C4-2B (cell line): ENCODE measurements around the gene GPR107.

Source experiments
- CTCF ChIP-seq: fragments of 450-650 bp; conservative IDR thresholded peaks from 2 replicates; pipeline ENCODE4 v1.5.1; 2017; ENCODE audit warnings: mild to moderate bottlenecking
- ZFX ChIP-seq: fragments of 450-650 bp; IDR thresholded peaks from 2 replicates; pipeline ENCODE4 v1.6.1; 2017

GRCh38 chr9:130165579-130165978, 111.9 kb downstream of the GPR107 start:
- no peak for TF ChIP-seq CTCF
- TF ChIP-seq ZFX, result no peak
